Peyer's patch (tissue), 4 donors: ENCODE results near the gene LTBP4. TPM values are rescaled to one million over a fixed set of nuclear protein-coding genes. Genes with fewer than 3 reads are reported as not detected.

Experiments used
- DNase-seq, 3 donors: peaks; one replicate each; pipeline ENCODE4 v3.0.0-alpha.2; 2017 to 2019
- H3K27ac ChIP-seq, 4 donors: fragments of 200-600 bp; sonication (generic); one replicate each; pipeline ENCODE4 v1.5.1; 2016 to 2019
- H3K27me3 ChIP-seq, 2 donors: fragments of 200-600 bp; sonication (generic); one replicate each; pipeline ENCODE4 v1.5.1; 2019
- H3K36me3 ChIP-seq, 3 donors: fragments of 200-600 bp; sonication (generic); one replicate each; pipeline ENCODE4 v1.5.1; 2016 to 2019
- H3K4me1 ChIP-seq, 4 donors: fragments of 200-600 bp; sonication (generic); one replicate each; pipeline ENCODE4 v1.5.1; 2016 to 2019
- H3K4me3 ChIP-seq, 4 donors: fragments of 200-600 bp; sonication (generic); 1 replicate in 3 of 4; 2 replicates in 1 of 4; pipeline ENCODE4 v1.5.1; 2016 to 2019; ENCODE audit warnings: mild to moderate bottlenecking in 1 of 4
- H3K9me3 ChIP-seq, 4 donors: fragments of 200-600 bp; sonication (generic); one replicate each; pipeline ENCODE4 v1.5.1; 2016 to 2019; ENCODE audit warnings: mild to moderate bottlenecking in 1 of 4
- CTCF ChIP-seq, 6 experiments: fragments of 450-650 bp in 4 of 6; fragments of 200-600 bp in 2 of 6; sonication (generic) in 1 of 6; IDR thresholded peaks; one replicate each; pipeline ENCODE4 v1.5.1; 2017 to 2019; ENCODE audit warnings: antibody characterized with exemption in 6 of 6, mild to moderate bottlenecking in 3 of 6, moderate library complexity in 1 of 6
- POLR2A ChIP-seq, 2 donors: fragments of 450-650 bp; IDR thresholded peaks; one replicate each; pipeline ENCODE4 v1.5.1; 2017; ENCODE audit warnings: antibody characterized with exemption in 2 of 2, mild to moderate bottlenecking in 2 of 2, moderate library complexity in 2 of 2
- total RNA-seq, 4 donors: library from RNA; depleted of rRNA; stranded (reverse); fragments of >200 nt; gene quantifications; one replicate each; pipeline ENCODE4 v1.1.0, GENCODE V29; 2016

The LTBP4 gene
- total RNA-seq, 4 donors from 2014 or later, result 164 to 484 (median 329) TPM

DNA sequence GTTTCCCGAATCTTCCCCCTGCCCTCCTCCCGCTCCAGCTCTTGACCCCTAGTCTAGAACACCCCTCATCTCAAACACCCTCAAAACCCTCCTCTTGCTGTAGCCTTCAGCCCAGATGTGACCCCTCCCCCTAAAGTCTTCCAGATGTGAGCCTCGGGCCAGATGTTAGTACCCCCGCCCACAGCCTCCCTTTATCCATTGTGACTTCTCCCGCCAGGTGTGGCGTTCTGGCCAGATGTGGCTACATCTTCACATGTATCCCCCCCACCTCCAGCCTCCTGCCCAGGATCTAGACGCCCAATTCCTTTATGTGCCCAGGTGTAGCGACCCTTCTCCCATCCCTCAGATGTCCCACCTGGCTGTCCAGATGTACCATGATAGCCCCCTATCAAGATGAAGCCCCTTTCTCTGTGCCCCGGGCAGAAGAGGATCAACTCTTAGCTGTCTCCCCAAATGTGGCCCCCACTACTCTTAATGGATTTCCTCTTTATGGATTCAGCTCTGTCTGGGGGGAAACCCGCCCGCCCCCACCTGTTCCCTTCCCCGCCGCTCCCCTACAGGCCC lies 517 bp upstream of the LTBP4 start:
- no peak for DNase-seq
- no peaks in the 10 kb centered on the region for H3K36me3 ChIP-seq
- H3K27ac ChIP-seq, result peak overlapping the region; percentile 50 to 98 (median 61)
- peaks cover 12 to 80% (median 59%) of the 10 kb centered on the region in 4 donors for H3K4me1 ChIP-seq
- H3K9me3 ChIP-seq, result no peaks in the 10 kb centered on the region
- peak overlapping the region in 3 of 4 donors; percentile 50 to 57 (median 56) for H3K4me3 ChIP-seq
- TF ChIP-seq POLR2A (IDR thresholded peaks at IDR 0.05) (no peak), CTCF (IDR thresholded peaks at IDR 0.05) (no peak)
- peaks cover 0 to 35% of the 10 kb centered on the region in 2 donors for H3K27me3 ChIP-seq

DNA sequence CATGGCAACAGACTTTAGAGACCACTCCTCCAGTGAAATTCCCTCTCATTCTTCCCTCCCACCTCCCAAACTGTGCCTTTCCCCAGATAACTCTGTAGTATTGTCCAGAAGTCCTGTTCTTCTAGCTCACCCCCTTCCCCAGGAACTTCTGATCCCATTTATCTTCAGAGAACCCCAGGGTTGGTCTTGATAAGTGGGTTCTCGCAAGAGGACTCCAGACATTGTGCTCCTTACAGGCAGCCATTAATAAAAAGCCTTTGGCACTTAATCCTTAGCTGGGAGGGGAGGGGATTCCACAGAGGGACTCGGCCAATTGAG lies 1.9 kb downstream of the LTBP4 start:
- Histone ChIP-seq H3K4me1 (peaks cover 12 to 85% (median 57%) of the 10 kb centered on the region in 4 donors), H3K27me3 (peaks cover 0 to 25% of the 10 kb centered on the region in 2 donors), H3K36me3 (no peaks in the 10 kb centered on the region), H3K4me3 (peak overlapping the region in 3 of 4 donors; percentile 34 to 57 (median 56)), H3K9me3 (no peaks in the 10 kb centered on the region), H3K27ac (peak overlapping the region; percentile 82 to 98 (median 90))
- TF ChIP-seq POLR2A (IDR thresholded peaks at IDR 0.05) (no peak), CTCF (IDR thresholded peaks at IDR 0.05) (no peak)
- DNase-seq, result no peak

GRCh38 chr19:40603389-40604170 lies 2.4 kb downstream of the LTBP4 start:
- H3K27ac ChIP-seq, result peak overlapping the region; percentile 82 to 98 (median 90)
- H3K9me3 ChIP-seq, result no peaks in the 10 kb centered on the region
- TF ChIP-seq POLR2A (IDR thresholded peaks at IDR 0.05) (peak; percentile 30 to 63), CTCF (IDR thresholded peaks at IDR 0.05) (no peak)
- H3K4me3 ChIP-seq, result peak overlapping the region; percentile 32 to 57 (median 50)
- H3K36me3 ChIP-seq, result no peaks in the 10 kb centered on the region
- peak; percentile 98 to 100 (median 100) for DNase-seq
- H3K4me1 ChIP-seq, result peaks cover 12 to 84% (median 52%) of the 10 kb centered on the region in 4 donors
- H3K27me3 ChIP-seq, result peaks cover 0 to 22% of the 10 kb centered on the region in 2 donors

DNA sequence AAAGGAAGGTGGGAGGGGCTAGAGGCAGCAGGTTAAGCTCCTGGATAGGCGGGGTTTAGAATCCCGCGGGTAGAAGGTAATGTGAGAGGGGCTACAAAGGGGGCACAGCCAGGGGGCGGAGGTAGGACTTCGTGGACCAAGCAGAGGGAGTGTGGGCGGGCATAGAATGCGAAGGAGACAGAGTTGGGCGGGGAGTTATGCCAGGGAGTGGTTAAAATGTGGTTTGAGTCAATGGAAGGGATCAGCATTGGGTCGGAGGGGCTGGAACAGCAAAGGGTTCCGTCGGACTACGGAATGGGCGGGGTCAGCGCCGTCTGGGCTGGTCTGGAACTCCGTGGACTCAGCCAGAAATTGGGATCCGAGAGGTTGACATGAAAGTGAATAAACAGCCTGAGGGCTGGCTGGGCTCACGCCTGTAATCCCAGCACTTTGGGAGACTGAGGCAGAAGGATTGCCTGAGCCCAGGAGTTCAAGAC lies 3.0 kb downstream of the LTBP4 start:
- Histone ChIP-seq H3K27me3 (peaks cover 0 to 18% of the 10 kb centered on the region in 2 donors), H3K4me1 (peaks cover 12 to 79% (median 50%) of the 10 kb centered on the region in 4 donors), H3K4me3 (peak overlapping the region; percentile 32 to 57 (median 50))

More for the DNA sequence above, 3.0 kb downstream of the LTBP4 start:
- no peaks in the 10 kb centered on the region for H3K36me3 ChIP-seq
- TF ChIP-seq CTCF (IDR thresholded peaks at IDR 0.05), result no peak
- TF ChIP-seq POLR2A (IDR thresholded peaks at IDR 0.05), result no peak
- no peak for DNase-seq
- no peaks in the 10 kb centered on the region for H3K9me3 ChIP-seq
- peak overlapping the region; percentile 82 to 98 (median 90) for H3K27ac ChIP-seq
